GM12801 (cell line): Measurements from ENCODE around the gene FOXO6.

ENCODE experiments used
- TF ChIP-seq, protein P1 (sequence below): IDR thresholded peaks from one replicate; pipeline ENCODE4 v1.5.1; 2011; ENCODE audit warnings: control low read depth; ENCODE audit not compliant: insufficient read length; ENCODE audit errors: extremely low read depth

FOXO6 gene

DNA sequence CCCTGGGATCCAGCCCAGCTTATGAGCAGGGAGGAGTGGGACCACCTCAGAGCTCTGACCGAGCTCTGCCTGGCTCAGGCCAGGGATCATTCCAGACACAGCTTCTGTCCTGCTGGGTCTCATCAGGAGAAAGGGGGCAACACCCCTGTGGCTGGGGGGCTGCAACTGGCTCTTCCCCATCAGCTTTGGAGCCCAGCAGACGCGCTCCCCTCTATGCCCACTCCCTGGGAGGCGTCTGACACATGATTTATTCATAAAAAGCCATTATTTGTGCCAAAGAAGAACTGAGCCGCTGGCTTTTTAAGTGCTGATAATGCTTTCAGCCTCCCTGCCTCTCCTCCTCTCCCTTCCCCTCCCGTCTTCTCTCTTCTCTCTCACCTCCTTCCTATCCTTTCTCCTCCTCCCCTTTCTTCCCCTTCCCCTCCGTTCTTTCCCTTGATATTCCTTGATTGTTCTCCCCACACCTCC, 25.0 kb downstream of the FOXO6 start:
- TF ChIP-seq, protein P1, sequence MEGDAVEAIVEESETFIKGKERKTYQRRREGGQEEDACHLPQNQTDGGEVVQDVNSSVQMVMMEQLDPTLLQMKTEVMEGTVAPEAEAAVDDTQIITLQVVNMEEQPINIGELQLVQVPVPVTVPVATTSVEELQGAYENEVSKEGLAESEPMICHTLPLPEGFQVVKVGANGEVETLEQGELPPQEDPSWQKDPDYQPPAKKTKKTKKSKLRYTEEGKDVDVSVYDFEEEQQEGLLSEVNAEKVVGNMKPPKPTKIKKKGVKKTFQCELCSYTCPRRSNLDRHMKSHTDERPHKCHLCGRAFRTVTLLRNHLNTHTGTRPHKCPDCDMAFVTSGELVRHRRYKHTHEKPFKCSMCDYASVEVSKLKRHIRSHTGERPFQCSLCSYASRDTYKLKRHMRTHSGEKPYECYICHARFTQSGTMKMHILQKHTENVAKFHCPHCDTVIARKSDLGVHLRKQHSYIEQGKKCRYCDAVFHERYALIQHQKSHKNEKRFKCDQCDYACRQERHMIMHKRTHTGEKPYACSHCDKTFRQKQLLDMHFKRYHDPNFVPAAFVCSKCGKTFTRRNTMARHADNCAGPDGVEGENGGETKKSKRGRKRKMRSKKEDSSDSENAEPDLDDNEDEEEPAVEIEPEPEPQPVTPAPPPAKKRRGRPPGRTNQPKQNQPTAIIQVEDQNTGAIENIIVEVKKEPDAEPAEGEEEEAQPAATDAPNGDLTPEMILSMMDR: no peak

DNA sequence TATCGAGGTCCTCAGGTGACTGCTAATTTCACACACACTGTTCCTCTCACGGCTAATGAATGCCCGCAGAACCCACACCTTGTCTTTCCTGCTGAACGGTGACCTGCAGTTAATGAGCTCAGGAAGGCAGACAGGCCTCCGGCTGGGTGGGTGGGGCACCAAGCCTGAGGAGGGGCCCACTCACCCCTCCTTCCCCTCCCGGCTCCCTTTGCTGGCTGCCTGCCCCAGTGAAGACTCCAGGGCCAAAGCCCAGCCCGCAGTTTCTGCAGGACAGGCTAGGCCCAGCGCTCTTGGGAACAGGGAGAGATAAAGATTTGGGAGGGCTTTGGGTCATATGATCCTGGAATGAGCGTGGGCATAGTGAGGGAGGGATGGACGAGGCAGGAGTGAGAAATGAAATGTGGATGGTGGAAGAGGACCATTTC, 26.4 kb downstream of the FOXO6 start:
- TF ChIP-seq, protein P1: no peak

DNA sequence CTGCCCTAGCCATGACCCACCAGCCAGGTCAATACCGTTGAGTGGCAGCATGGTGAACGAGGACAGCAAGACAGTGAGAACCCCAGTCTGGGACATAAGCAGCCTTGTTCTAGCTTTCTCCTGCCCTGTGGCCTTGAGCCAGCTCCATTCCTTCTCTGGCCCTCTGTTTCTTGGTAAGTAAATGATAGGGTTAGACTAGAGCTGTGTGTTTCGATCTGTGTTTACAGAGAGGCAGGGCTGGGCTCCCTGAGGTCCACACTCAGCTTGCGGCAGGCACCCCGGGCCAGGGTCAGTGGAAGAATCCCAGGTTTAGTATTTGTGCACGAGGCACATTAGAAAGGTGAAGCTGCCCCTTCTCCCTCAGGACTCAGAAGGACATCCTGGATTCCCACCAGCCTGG, 27.3 kb downstream of the FOXO6 start:
- TF ChIP-seq, protein P1: no peak

DNA sequence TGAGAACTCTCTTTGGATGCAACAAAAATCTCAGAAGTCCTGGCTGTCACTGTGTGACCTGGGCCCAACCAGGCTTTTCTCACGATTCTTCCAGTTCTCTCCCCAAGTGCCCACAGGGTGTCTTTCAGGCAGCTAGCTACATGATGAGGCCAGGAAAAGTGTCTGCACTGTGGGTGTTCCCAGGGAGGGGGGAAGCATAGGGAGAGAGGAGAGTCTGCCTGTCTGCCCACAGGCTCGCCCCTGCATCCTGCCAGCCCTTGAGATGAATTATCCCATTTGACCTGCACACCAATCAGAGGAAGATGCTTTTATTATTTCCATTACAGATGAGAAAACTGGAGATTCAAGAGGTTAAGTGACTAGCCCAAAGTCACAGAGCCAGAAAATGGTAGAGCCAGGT, 27.8 kb downstream of the FOXO6 start:
- TF ChIP-seq, protein P1: no peak

DNA sequence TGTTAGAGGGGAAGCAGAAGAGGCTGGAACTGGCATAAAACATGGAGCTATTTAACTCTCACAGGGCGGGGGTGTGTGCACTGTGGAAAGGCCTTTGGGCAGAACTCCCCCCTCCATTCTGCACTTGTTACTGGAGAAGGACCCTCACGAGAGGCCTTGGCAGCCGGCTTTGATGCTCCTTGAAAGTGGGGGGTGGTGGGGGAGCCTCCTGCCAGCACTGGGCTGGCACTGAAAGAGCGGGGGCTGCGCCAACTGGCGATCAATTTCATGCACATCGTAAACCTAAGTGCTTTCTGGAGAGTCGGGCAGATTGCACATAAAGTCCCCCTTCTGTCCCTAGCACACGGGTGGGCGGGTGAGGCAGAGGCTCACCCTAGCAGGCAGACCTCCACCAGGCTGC, 28.9 kb downstream of the FOXO6 start:
- TF ChIP-seq, protein P1: no peak

DNA sequence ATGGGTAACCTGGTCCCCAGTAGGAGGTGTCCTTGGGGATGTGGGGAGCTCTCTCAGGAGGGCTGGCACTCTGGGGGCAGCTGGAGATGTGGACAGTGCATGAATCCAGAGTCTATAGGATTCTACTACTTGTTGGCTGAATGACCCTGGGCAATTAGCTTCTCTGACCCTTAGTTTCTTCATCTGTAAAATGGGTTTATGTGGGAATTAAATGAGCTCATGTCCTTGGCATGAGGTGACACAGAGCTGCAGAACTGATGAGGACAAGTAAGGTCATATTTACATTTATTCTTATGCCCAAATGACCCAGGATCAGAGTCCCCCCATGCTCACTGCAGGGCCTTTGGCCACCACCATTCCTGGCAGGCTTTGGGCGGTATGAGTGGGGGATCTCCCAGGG, 29.3 kb downstream of the FOXO6 start:
- TF ChIP-seq, protein P1: no peak

DNA sequence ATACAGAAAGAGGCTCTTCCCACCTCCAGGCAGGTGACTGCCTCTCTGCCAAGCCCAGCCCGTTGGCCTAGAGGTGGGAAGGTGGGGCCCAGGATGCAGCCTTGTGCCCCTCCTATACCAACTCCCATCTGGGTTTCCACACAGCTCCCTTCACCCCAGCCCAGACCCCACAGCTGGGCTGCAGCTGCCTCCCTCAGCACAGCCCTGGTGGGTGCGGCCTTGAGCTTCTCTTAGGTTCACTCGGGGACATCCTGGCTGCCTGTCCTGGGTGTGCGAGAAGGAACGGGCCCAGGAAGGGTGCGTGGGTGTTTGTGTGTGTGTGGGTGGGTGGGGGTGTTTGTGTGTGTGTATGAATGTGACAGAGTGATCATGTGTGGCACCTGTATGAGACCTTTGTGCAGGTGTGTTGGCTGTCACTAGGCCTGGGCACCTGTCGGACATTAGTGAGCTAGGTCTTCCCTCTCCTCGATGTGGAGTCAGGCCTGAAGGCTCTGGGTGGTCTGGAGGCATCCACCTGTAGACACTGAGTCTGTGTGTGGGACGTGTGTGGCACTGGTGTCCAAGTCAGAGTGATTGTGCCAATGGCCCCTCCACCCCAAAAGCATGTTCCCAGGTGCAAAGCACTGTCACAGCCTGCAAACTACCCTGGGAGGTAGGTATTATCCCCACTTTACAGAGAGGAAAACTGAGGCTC, 30.7 kb downstream of the FOXO6 start:
- TF ChIP-seq, protein P1: no peak
